NCI-H2196 (cell line): ENCODE measurements around the gene VIPR1.

Experiments
- DNase-seq: peaks from one replicate; lab custom pipeline; 2025; ENCODE audit not compliant: unreplicated experiment; lab: John Stamatoyannopoulos, UW

VIPR1 gene

GRCh38 chr3:42509111-42509510 is 6.7 kb downstream of the VIPR1 start:
- DNase-seq: no peak

GRCh38 chr3:42510325-42510724 is 7.9 kb downstream of the VIPR1 start:
- DNase-seq: no peak

DNA sequence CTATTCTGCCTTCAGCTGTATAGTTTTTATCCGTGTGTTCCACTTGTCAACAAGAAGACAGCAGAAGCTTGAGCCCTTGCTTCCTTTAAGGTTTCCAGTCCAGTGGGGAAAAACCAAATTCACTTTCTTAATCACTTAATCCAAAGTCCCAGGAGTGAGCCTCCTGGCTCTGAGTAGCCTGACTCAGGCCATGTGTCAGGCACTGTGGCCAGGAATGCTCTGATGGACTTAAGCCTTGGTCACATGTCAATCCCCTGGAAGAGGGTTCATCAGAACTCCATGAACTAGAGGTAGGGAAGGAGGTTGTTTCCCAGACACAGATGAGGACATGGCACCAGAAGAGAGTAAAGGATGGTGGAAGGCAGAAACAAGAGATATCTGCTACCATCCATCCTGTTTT is 8.8 kb downstream of the VIPR1 start:
- DNase-seq: no peak

DNA sequence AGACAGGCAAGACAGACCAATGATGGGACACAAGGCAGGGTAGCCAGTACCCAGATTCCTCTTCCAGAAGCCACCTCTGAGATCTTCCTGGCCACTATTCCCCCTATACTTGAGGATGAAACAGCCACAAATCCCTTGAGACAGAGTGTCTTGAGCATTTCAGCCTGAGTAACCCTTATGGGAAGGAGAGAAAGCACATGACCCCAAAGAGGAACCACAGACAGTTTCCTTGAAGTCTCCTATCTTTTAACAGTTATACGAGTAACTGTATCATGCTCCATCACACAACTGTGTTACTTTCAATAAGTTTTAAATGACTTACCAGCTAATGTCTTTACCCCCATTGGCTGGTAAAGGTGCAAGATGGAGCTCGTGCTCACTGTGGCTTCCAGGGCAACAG is 9.3 kb downstream of the VIPR1 start:
- no peak for DNase-seq

- no peak for DNase-seq
These were observed 10.7 kb downstream of the VIPR1 start for GRCh38 chr3:42513121-42513520.

DNA sequence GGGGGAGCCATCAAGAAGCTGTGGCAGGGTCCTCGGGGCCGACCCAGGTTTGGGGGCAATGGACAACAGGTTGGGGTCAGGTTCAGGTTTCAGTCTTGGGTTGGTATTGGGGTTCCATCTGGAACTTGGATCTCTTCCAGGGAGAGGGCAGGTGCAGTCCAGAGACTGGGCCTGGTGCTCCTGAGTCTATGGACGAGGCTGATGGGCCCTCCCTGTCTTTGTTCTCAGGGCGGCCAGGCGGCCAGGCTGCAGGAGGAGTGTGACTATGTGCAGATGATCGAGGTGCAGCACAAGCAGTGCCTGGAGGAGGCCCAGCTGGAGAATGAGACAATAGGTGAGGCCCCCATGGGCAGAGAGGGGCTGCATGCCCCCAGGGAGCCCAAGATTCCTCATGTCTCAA is 11.1 kb downstream of the VIPR1 start:
- no peak for DNase-seq

DNA sequence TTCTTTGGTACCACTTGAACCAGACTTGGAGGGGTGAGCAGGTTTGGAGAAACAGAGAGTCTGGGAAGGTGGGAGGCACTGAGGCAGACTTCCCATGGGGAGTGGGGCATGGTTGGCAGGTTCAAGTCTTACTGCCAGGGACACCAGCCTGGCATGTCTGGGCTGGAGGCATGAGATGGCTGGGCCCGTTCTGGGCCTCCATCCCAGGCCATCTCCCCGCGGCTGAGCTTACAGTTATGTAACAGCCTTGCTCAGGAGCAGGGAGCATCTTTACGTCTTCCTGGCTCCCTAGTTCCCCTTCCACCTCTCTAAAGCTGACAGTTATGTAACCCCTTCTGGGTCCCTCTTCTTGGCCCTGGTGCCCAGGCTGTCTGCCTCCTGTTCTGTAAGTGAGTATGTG is 12.4 kb downstream of the VIPR1 start:
- no peak for DNase-seq

DNA sequence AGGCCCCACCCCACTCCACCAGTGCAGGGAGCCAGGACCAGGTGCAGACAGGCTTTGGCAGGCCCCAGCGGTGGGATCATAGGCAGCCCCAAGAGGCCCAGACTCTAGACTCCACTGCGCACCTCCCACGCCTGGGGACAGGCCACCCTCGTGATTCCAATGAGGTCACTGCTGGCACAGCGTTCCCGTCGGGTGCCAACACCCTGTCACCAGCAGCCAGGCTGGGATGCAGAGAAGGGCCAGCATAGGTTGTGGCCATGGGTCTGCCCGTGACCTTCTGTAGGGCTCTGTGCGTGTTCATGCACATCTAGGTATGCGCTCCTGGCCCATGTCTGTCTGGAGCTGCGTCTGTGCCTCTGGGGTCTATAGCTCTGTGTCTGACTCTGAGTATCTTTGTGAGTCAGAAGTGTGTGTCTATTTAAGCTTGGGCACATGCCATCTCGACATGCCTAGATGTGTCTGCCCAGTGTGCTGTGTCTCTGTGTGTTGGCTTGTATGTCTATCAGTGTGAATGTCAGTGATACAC is 13.0 kb downstream of the VIPR1 start:
- no peak for DNase-seq

DNA sequence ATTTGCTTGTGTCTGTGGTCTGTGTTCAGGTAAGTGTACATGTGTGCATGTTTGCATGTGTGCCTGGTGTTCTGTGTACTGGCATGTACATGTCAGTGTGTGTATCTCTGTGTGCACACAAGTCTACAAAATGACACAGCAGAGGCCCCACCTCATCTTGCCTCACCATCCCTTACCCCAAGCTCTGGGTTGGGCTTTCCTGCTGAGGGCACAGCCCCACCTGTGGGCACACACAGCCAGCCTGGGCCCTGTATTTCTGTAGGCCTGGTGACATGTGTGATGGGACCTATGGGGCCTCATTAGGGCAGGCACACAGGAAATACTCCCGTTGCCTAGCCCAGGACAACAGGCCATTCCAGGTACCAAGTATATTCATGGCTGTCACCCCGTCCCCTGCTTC is 13.5 kb downstream of the VIPR1 start:
- DNase-seq: no peak

GRCh38 chr3:42516443-42516842 is 14.0 kb downstream of the VIPR1 start:
- DNase-seq: no peak

DNA sequence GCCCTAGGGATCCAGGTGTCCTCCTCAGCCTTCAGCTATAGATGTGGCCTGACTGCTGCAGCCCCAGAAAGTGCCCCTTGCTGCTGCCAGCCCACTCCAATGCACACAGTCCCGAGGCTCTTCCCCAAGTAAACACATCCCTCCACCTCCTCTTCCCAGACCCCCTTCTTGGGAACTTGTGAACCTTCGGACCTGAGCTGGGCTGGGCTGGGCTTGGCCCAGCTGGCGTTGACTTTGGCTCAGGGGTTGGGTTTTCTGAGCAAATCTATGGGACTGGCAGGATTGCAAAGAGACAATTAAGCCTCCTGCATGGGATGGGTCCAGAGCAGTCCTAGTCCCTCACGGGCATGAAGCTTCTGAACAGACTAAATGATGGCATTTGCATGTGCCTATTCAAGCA is 14.7 kb downstream of the VIPR1 start:
- DNase-seq: no peak

DNA sequence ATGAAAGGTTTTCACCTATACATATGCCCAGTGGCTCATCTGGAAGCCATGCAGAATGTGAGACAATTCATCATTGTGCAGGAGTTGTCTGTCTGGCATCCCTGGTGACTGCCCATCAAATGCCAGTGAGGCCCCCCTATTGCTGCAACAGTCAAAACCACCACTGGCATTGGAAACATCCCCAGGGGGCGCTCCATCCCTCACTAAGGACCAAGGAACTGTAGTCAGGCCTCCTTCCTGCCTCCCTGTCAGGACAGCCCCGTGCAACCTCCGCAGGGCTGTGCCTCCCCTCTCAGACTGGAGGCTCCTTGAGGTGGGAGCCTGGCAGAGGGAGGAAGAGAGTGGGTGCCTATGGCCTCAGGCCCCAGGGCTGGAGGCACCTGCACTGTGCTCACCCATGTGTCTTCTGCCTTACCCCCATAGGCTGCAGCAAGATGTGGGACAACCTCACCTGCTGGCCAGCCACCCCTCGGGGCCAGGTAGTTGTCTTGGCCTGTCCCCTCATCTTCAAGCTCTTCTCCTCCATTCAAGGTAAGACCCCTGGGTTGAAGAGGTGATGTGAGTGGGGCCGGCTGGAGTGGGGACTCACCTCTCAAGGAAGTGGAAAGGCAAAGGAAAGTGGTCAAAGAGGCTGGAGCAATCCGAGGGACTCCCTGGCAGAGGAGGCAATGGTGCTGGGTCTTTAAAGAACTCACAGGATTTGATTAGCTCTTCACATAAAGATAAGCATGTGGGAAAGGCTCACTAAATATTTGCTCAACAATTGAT is 16.5 kb downstream of the VIPR1 start:
- DNase-seq: no peak

GRCh38 chr3:42519568-42519962 is 17.1 kb downstream of the VIPR1 start:
- no peak for DNase-seq

DNA sequence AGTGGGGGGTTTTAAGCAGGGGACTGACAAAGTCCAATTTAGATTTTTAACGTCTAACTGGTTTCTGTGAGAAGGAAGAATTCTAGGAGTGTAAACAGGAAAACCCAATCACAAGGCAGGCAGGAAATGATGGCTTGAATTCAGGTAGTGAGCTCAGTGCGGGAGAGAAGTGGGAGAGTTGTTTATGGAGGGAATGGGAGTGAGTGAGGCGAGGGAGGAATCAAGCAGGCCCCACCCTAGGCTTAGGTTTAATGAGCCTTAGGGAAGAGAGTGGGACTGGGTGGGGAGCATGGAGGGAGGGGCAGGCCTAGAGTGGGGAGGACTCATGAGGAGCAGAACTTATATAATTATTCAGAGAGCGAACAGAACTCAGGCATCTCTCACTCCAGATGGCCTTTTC is 17.9 kb downstream of the VIPR1 start:
- no peak for DNase-seq

DNA sequence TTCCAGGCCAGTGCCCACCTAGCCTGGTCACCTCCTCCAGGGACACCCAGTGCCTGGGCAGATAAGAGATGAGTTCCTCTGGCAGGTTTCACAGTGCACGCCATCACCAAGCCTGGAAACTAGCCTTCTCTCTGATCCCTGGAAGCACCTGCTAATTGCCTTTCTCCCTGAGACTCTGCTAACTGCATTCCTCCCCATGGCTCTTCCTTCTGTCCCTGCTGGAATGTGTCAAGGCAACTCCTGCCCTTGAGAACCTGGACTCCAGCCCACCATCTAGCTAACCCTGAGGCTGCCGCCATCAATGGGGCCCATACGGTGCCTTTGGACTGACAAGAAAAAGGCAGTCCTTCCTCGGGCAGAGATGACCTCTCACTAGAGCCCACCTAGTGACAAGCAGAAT is 18.5 kb downstream of the VIPR1 start:
- no peak for DNase-seq

- DNase-seq: no peak
These were observed 22.3 kb downstream of the VIPR1 start for GRCh38 chr3:42524751-42525150.

DNA sequence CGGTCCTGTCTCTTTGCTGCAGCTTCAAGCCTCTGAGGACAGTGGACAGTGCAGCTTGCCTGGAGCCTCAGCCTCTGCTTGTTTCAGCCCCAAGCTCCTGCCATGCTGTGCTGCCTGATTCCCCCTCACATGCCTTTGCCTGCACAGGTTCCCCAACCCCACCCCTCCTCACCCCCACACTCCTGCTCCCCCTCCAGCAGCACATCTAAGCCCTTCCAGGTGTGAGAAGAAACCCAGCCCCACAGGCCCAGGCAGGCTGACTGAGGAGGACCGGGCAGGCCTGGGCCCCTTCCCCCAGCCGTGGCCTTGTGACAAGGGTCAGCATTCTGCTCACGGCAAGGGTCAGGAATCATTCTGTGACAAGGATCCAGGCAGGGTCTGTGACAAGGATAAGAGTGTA is 22.8 kb downstream of the VIPR1 start:
- DNase-seq: no peak

DNA sequence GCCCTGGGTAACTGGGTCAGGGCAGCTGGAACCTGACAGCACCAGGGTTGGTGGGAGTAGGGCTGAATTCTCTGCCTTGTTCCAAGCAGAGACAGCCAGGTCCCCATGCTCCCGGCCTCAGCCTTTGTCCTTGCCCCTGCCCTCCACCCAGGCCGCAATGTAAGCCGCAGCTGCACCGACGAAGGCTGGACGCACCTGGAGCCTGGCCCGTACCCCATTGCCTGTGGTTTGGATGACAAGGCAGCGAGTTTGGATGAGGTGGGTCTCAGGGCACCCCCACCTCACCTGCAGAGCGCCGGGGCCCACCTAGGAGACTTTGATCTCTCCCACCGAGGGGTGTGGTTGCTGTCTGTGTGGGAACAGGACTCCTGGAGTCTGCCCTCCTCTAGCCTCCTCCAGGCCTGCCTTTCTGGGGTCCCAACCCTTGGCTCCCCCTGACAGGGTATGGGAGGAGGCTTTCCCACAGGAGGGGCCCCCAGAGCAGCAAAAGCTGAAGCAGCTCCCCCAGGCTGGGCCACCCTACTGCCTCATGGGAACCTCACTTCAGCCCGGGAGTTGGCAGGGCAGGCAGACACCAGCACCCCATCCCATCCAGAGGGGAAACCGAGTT is 23.4 kb downstream of the VIPR1 start:
- no peak for DNase-seq

- no peak for DNase-seq
These were observed 24.3 kb downstream of the VIPR1 start for GRCh38 chr3:42526616-42527367.

GRCh38 chr3:42527368-42527917 is 25.0 kb downstream of the VIPR1 start:
- no peak for DNase-seq

GRCh38 chr3:42529468-42529867 is 27.0 kb downstream of the VIPR1 start:
- DNase-seq: no peak

DNA sequence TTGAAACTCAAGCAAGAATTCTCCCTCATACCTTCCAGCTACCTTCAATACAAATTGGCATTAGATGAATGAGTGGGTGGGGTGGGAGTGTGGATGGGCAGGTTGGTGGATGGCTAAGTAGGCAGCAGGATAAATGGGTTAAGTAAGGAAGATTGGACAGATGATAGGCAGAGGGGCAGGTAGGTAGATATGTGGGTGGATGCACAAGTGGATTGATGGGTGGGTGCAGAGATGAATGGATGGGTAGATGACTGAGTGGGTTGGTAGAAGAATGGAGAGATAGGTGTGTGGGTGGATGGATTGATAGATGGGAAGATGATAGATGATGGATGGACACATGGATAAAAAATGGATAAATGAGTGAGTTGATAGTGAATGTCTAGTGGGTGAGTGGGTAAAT is 27.6 kb downstream of the VIPR1 start:
- DNase-seq: no peak
